GM12878 (cell line): Measurements from ENCODE around the gene CYTL1. TPM values are rescaled to one million over a fixed set of nuclear protein-coding genes. Genes with fewer than 3 reads are reported as not detected.

Experiments
- ATAC-seq: fragments of 200-7000 bp; cut with Tn5 transposase; 3 replicates; pipeline ENCODE4 v1.9.1; 2020; ENCODE audit warnings: mild to moderate bottlenecking, moderate library complexity
- BruUV-seq: library from RNA; stranded (reverse); fragments of 400-500 nt; replicated peaks from 2 replicates; lab custom pipeline; 2021; lab: Mats Ljungman, UMichigan
- CTCF ChIA-PET: fragments of 300-600 bp; sonication (Branson Sonifier 250); formaldehyde crosslinking; extraction: SDS; loops from one replicate; lab custom pipeline; 2021; ENCODE audit warnings: inconsistent platforms; lab: Yijun Ruan, JAX
- POLR2A ChIA-PET: fragments of 350-600 bp; formaldehyde crosslinking; extraction: SDS; loops from one replicate; lab custom pipeline; 2021; ENCODE audit warnings: inconsistent platforms; lab: Charles Lee
- RAD21 ChIA-PET: fragments of 300-600 bp; sonication (Branson Sonifier 250); formaldehyde crosslinking; loops from one replicate; lab custom pipeline; 2023; ENCODE audit warnings: antibody characterized with exemption; ENCODE audit not compliant: unreplicated experiment; lab: Charles Lee
- SMC1A ChIA-PET: fragments of 300-600 bp; sonication (Branson Sonifier 250); formaldehyde crosslinking; loops from one replicate; lab custom pipeline; 2023; ENCODE audit not compliant: unreplicated experiment, uncharacterized antibody; lab: Charles Lee
- DNase-seq: peaks from one replicate; pipeline ENCODE4 v3.0.0-alpha.2; 2011; ENCODE audit warnings: low read depth, low spot score
- FAIRE-seq: peaks from 3 replicates; lab custom pipeline; 2011; peaks lifted over from hg19 to GRCh38; lab: Jason Lieb, UNC
- H2AFZ ChIP-seq: 2 replicates; pipeline ENCODE4 v1.6.0; 2011; ENCODE audit warnings: low read depth, low read length, control low read depth; ENCODE audit not compliant: control insufficient read depth
- H3K27ac ChIP-seq: 2 replicates; pipeline ENCODE4 v1.5.1; 2011; ENCODE audit warnings: control low read depth; ENCODE audit not compliant: control insufficient read depth, insufficient read depth
- H3K27me3 ChIP-seq, 2 experiments: replicated peaks in 1 of 2; 2 replicates each; pipeline versions ENCODE4 v1.6.0 to v1.6.1; 2011; ENCODE audit warnings: low read length in 1 of 2; ENCODE audit not compliant: control insufficient read depth in 2 of 2, insufficient read depth in 2 of 2
- H3K36me3 ChIP-seq, 2 experiments: 2 replicates each; pipeline ENCODE4 v1.5.1; 2011; ENCODE audit warnings: low read length in 1 of 2; ENCODE audit not compliant: control insufficient read depth in 2 of 2, insufficient read depth in 2 of 2
- H3K4me1 ChIP-seq: 2 replicates; pipeline ENCODE4 v1.6.1; 2011; ENCODE audit warnings: mild to moderate bottlenecking, low read length, moderate library complexity, mixed read lengths; ENCODE audit not compliant: control insufficient read depth, insufficient read depth
- H3K4me2 ChIP-seq: 2 replicates; pipeline ENCODE4 v1.6.0; 2011; ENCODE audit warnings: control low read depth; ENCODE audit not compliant: control insufficient read depth, insufficient read depth
- H3K4me3 ChIP-seq: fragments of 200-600 bp; sonication (generic); 2 replicates; pipeline ENCODE4 v1.5.1; 2016
- H3K79me2 ChIP-seq: 2 replicates; pipeline ENCODE4 v1.6.0; 2011; ENCODE audit warnings: low read length; ENCODE audit not compliant: control insufficient read depth, insufficient read depth
- H3K9ac ChIP-seq: 2 replicates; pipeline ENCODE4 v1.8.0; 2011; ENCODE audit warnings: low read length, control low read depth, mixed read lengths; ENCODE audit not compliant: control insufficient read depth, insufficient read depth
- H3K9me3 ChIP-seq: replicated peaks from 3 replicates; pipeline ENCODE4 v1.5.1; 2011; ENCODE audit warnings: mild to moderate bottlenecking, low read length; ENCODE audit not compliant: control insufficient read depth, insufficient read depth
- H4K20me1 ChIP-seq: 2 replicates; pipeline ENCODE4 v1.6.0; 2011; ENCODE audit not compliant: control insufficient read depth, insufficient read depth
- BMI1 ChIP-seq: fragments of 450-650 bp; IDR thresholded peaks from 2 replicates; pipeline ENCODE4 v1.6.1; 2016; ENCODE audit warnings: mild to moderate bottlenecking, moderate library complexity, borderline replicate concordance
- GABPA ChIP-seq: IDR thresholded peaks from 2 replicates; pipeline ENCODE4 v1.6.1; 2014; ENCODE audit warnings: antibody characterized with exemption, low read depth, mild to moderate bottlenecking, inconsistent platforms
- HDAC2 ChIP-seq: fragments of 200-600 bp; sonication (generic); IDR thresholded peaks from 2 replicates; pipeline ENCODE4 v1.6.1; 2017
- MTA3 ChIP-seq: IDR thresholded peaks from 2 replicates; pipeline ENCODE4 v1.6.1; 2012; ENCODE audit warnings: low read length, inconsistent platforms, borderline replicate concordance
- MXI1 ChIP-seq: fragments of 150-350 bp; IDR thresholded peaks from 2 replicates; pipeline ENCODE4 v1.6.1; 2011; ENCODE audit warnings: low read depth, mild to moderate bottlenecking, inconsistent platforms, low read length, improper control_type of control experiment
- NFYB ChIP-seq: IDR thresholded peaks from 2 replicates; pipeline ENCODE4 v1.6.1; 2011; ENCODE audit warnings: low read depth, mild to moderate bottlenecking, low read length, improper control_type of control experiment, moderate library complexity; ENCODE audit not compliant: insufficient read depth
- STAT3 ChIP-seq: IDR thresholded peaks from 2 replicates; pipeline ENCODE4 v1.6.1; 2011; ENCODE audit warnings: low read depth, low read length, improper control_type of control experiment
- WGBS: methylation state at CpG from one replicate; pipeline ENCODE4 v1.1.6; 2016; ENCODE audit warnings: low lambda C conversion rate; ENCODE audit not compliant: insufficient replicate concordance, insufficient coverage; ENCODE audit errors: missing lambda C conversion rate; 5-methylcytosine and 5-hydroxymethylcytosine counted together
- in situ Hi-C: fragments of 300-500 bp; cut with MboI; formaldehyde crosslinking; loops from 9 replicates; pipeline ENCODE4 v1.14.3; 2018; ENCODE audit warnings: mixed read lengths
- intact Hi-C: fragments of 100-400 bp; cut with micrococcal nuclease; formaldehyde crosslinking; loops from one replicate; pipeline ENCODE4 v1.14.2; 2022; ENCODE audit not compliant: unreplicated experiment
- polyA plus RNA-seq, 11 experiments: library from polyadenylated mRNA; depleted of rRNA in 4 of 11; unstranded in 6 of 11; stranded (reverse) in 5 of 11; fragments of >200 nt; fragmentation: Nextera tagmentation in 4 of 11; fragmentation: Illumina TruSeq in 1 of 11; extraction: Ambion mirVana in 4 of 11; extraction: Trizol in 1 of 11; gene quantifications; 1 replicate in 1 of 11; 2 replicates in 10 of 11; pipeline versions ENCODE4 v1.2.1 to v1.2.3, GENCODE V29; 2011 to 2016; ENCODE audit warnings: inconsistent platforms in 2 of 11, missing spikeins in 2 of 11, low read depth in 1 of 11
- total RNA-seq, 4 experiments: library from RNA; depleted of rRNA in 3 of 4; stranded (reverse); fragments of >200 nt in 3 of 4; fragmentation: Illumina TruSeq in 1 of 4; extraction: Trizol in 1 of 4; gene quantifications; 2 replicates each; pipeline versions ENCODE4 v1.2.1 to v1.2.3, GENCODE V29; 2013 to 2021
- TF ChIP-seq, protein P1 (sequence below): IDR thresholded peaks from 2 replicates; pipeline ENCODE4 v1.6.1; 2012; ENCODE audit warnings: low read depth, low read length, improper control_type of control experiment
- TF ChIP-seq, protein P2 (sequence below): fragments of 450-650 bp; formaldehyde crosslinking; IDR thresholded peaks from 2 replicates; pipeline ENCODE4 v1.4.0; 2022; ENCODE audit warnings: mild to moderate bottlenecking, moderate library complexity
- TF ChIP-seq, protein P3 (sequence below), 3 experiments: IDR thresholded peaks in 2 of 3; conservative IDR thresholded peaks in 1 of 3; 2 replicates each; pipeline ENCODE4 v1.5.1; 2011; ENCODE audit warnings: low read depth in 3 of 3, low read length in 3 of 3, mild to moderate bottlenecking in 3 of 3, control low read depth in 2 of 3, moderate library complexity in 2 of 3, inconsistent platforms in 1 of 3, mixed read lengths in 1 of 3; ENCODE audit not compliant: control insufficient read depth in 2 of 3, insufficient read depth in 1 of 3; ENCODE audit errors: extremely low read depth in 1 of 3

CYTL1 gene
- total and polyA plus RNA-seq, 10 of the 15 experiments (the other 5 are each of a cell fraction or from before 2014, with no cell fraction given): not detected

DNA sequence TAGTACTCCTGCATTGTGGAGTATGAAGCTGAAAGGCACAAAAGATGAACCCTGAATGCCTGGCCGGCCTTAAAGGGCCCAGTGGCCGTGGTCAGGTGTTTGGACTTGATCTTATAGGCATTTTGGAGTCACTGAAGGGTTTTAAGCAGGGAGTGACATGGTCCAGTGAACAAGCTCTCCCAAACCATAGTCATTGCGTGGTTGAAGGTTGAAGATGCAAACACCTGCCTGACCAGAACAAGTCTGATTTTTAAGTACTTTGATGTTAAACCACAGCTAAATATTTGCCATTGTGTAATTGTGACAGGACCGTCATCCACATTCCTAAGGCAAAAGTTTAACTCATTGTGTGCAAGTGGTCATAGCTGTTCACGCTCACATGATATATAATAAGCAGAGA lies 35.3 kb upstream of the CYTL1 start:
- Histone ChIP-seq H2AFZ (no peak overlapping the region), H3K9ac (no peak overlapping the region), H3K9me3 (no peaks in the 10 kb centered on the region; the same call in 2 of the 3 replicates), H3K4me3 (no peak overlapping the region), H4K20me1 (no peaks in the 10 kb centered on the region), H3K27ac (no peak overlapping the region), H3K79me2 (no peaks in the 10 kb centered on the region), H3K27me3 (peaks cover 5 to 12% of the 10 kb centered on the region in 2 experiments), H3K4me1 (no peaks in the 10 kb centered on the region), H3K36me3 (no peaks in the 10 kb centered on the region), H3K4me2 (no peak overlapping the region)
- ChIA-PET CTCF (no interaction called here), RAD21 (no interaction called here), SMC1A (interaction anchor here (0.7 kb wide), 1 partner anchor 589 kb away, joined by 3 read pairs; no protein-coding TSS in a partner anchor), POLR2A (no interaction called here)
- DNase-seq: no peak
- TF ChIP-seq GABPA (no peak), MXI1 (no peak), HDAC2 (no peak), MTA3 (no peak)
- TF ChIP-seq, protein P1, sequence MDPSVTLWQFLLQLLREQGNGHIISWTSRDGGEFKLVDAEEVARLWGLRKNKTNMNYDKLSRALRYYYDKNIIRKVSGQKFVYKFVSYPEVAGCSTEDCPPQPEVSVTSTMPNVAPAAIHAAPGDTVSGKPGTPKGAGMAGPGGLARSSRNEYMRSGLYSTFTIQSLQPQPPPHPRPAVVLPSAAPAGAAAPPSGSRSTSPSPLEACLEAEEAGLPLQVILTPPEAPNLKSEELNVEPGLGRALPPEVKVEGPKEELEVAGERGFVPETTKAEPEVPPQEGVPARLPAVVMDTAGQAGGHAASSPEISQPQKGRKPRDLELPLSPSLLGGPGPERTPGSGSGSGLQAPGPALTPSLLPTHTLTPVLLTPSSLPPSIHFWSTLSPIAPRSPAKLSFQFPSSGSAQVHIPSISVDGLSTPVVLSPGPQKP: no peak
- ATAC-seq: no peak
- no TSS peak for BruUV-seq
- intact Hi-C loops: no loop called here
- FAIRE-seq: no peak
- in situ Hi-C loops: no loop called here
- WGBS: 13% methylated on average over 5 of the region's 5 CpGs

DNA sequence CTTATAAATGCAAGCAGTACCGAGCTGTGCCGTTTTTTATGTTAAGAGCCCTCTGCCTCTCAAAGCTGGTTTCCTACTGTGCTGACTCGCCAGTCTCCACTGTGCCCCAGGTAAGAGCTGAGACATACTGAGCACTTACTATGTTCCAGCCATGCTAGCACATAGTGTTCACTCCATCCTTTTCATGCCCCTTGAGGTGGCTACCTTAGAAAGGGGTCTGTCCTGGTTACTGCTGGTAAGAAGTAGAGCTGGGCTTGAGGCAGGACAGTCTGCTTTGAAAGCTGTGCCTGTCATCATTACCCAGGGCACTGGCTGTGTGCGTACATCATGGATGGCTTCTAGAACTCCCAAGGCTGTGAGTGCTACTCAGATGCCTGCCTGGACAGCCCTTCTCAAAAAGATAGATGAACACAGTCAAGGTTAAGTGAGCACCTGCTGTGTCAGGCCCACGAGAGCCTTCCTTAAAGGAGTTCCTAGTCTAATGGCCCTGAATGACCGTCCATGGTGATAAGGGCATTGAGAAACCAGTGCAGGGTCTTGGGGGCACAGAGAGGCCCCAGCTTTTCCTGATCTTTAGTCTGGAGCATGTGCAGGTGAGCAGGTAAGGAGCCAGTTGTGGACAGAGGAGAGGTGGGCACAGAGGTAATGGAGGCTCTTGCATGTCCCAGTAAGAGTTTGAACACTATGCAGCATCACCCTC lies 33.6 kb upstream of the CYTL1 start:
- H3K27ac ChIP-seq: no peak overlapping the region
- WGBS: 9% methylated on average over 6 of the region's 6 CpGs
- POLR2A ChIA-PET: no interaction called here
- H3K9ac ChIP-seq: no peak overlapping the region
- in situ Hi-C loops (no loop called here), intact Hi-C loops (no loop called here)
- DNase-seq (no peak), FAIRE-seq (no peak), ATAC-seq (no peak)
- no peak overlapping the region for H2AFZ ChIP-seq
- H3K4me2 ChIP-seq: no peak overlapping the region
- RAD21 ChIA-PET: no interaction called here
- SMC1A ChIA-PET: no interaction called here
- H3K4me3 ChIP-seq: no peak overlapping the region
- CTCF ChIA-PET: no interaction called here
- H4K20me1 ChIP-seq: no peaks in the 10 kb centered on the region
- no peaks in the 10 kb centered on the region for H3K79me2 ChIP-seq
- no peaks in the 10 kb centered on the region; the same call in 2 of the 3 replicates for H3K9me3 ChIP-seq
- no peaks in the 10 kb centered on the region for H3K36me3 ChIP-seq
- BruUV-seq: no TSS peak
- H3K4me1 ChIP-seq: no peaks in the 10 kb centered on the region
- peaks cover 5 to 12% of the 10 kb centered on the region in 2 experiments for H3K27me3 ChIP-seq
- TF ChIP-seq, protein P2, sequence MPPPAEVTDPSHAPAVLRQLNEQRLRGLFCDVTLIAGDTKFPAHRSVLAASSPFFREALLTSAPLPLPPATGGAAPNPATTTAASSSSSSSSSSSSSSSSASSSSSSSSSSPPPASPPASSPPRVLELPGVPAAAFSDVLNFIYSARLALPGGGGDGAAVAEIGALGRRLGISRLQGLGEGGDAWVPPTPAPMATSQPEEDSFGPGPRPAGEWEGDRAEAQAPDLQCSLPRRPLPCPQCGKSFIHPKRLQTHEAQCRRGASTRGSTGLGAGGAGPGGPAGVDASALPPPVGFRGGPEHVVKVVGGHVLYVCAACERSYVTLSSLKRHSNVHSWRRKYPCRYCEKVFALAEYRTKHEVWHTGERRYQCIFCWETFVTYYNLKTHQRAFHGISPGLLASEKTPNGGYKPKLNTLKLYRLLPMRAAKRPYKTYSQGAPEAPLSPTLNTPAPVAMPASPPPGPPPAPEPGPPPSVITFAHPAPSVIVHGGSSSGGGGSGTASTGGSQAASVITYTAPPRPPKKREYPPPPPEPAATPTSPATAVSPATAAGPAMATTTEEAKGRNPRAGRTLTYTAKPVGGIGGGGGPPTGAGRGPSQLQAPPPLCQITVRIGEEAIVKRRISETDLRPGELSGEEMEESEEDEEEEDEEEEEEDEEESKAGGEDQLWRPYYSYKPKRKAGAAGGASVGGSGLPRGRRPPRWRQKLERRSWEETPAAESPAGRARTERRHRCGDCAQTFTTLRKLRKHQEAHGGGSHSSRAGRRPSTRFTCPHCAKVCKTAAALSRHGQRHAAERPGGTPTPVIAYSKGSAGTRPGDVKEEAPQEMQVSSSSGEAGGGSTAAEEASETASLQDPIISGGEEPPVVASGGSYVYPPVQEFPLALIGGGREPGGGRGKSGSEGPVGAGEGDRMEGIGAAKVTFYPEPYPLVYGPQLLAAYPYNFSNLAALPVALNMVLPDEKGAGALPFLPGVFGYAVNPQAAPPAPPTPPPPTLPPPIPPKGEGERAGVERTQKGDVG: no peak
- TF ChIP-seq BMI1: no peak
- TF ChIP-seq, protein P3, sequence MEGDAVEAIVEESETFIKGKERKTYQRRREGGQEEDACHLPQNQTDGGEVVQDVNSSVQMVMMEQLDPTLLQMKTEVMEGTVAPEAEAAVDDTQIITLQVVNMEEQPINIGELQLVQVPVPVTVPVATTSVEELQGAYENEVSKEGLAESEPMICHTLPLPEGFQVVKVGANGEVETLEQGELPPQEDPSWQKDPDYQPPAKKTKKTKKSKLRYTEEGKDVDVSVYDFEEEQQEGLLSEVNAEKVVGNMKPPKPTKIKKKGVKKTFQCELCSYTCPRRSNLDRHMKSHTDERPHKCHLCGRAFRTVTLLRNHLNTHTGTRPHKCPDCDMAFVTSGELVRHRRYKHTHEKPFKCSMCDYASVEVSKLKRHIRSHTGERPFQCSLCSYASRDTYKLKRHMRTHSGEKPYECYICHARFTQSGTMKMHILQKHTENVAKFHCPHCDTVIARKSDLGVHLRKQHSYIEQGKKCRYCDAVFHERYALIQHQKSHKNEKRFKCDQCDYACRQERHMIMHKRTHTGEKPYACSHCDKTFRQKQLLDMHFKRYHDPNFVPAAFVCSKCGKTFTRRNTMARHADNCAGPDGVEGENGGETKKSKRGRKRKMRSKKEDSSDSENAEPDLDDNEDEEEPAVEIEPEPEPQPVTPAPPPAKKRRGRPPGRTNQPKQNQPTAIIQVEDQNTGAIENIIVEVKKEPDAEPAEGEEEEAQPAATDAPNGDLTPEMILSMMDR (IDR thresholded peaks at IDR 0.05 in 2 of 3, conservative IDR thresholded peaks at IDR 0.05 in 1 of 3; ENCODE audit: control insufficient read depth in 2 of 3, extremely low read depth in 1 of 3, insufficient read depth in 1 of 3, low read depth in 3 of 3, low read length in 3 of 3): no peak
- TF ChIP-seq NFYB: no peak
- no peak for TF ChIP-seq STAT3
